Skeletal muscle satellite cell (primary cell): ENCODE data around the gene C11orf97.

Experiments used
- H3K27me3 ChIP-seq: 2 replicates; pipeline ENCODE4 v1.7.0; 2013; ENCODE audit warnings: low read length; ENCODE audit not compliant: control insufficient read depth, insufficient read depth
- H3K36me3 ChIP-seq: 2 replicates; pipeline ENCODE4 v1.7.0; 2013; ENCODE audit warnings: mild to moderate bottlenecking, control low read depth, low read length; ENCODE audit not compliant: insufficient read depth
- H3K4me1 ChIP-seq: 2 replicates; pipeline ENCODE4 v1.7.0; 2013; ENCODE audit warnings: low read length; ENCODE audit not compliant: control insufficient read depth, insufficient read depth
- H3K4me2 ChIP-seq: 2 replicates; pipeline ENCODE4 v1.7.0; 2013; ENCODE audit warnings: mild to moderate bottlenecking, low read length
- H3K4me3 ChIP-seq: 2 replicates; pipeline ENCODE4 v1.7.0; 2013; ENCODE audit warnings: low read length
- H3K9ac ChIP-seq: 2 replicates; pipeline ENCODE4 v1.7.0; 2013; ENCODE audit warnings: mild to moderate bottlenecking, low read depth, low read length, moderate library complexity
- H3K9me3 ChIP-seq: replicated peaks from 2 replicates; pipeline ENCODE4 v1.7.0; 2013; ENCODE audit warnings: mild to moderate bottlenecking, control low read depth, low read length

C11orf97 gene

DNA sequence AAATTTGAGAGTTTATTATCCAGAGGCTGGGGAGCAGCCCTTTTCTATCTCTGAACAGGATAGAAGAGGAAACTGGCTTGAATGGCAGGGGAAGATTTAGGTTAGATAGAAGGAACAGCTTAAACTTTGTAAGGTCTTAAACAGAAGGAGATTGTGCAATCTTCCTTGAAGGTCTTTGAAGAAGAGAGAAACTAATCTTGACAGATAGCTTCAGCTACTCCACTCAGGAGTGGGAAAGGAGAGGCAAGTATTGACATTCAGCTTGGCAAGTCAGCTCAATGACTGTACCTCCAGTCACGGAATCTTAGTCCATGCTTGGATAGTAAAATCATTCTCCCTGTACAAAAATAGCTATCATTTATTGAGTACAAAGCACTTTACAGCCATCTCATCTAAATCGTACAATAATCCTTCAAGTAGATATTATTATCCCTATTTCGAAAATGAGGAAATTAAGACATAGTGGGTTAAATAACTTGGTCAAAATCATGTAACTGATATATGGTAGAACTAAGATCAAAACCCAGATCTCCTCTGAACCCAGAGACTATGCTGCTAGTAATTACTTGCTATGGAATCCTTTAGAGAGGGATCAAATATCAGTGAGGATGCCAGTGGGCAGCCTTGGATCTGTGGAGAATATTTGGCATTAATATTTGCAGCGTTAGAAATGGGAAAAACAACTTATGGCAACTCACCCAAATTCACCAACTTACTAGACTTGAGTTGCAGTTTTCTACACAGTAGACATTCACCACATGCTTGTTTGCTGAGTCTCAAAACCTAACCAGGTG lies 14.6 kb downstream of the C11orf97 start:
- Histone ChIP-seq H3K4me3 (no peak overlapping the region), H3K4me1 (peaks cover 22% of the 10 kb centered on the region), H3K9ac (no peak overlapping the region), H3K4me2 (no peak overlapping the region), H3K36me3 (no peaks in the 10 kb centered on the region), H3K27me3 (no peaks in the 10 kb centered on the region), H3K9me3 (no peaks in the 10 kb centered on the region)

DNA sequence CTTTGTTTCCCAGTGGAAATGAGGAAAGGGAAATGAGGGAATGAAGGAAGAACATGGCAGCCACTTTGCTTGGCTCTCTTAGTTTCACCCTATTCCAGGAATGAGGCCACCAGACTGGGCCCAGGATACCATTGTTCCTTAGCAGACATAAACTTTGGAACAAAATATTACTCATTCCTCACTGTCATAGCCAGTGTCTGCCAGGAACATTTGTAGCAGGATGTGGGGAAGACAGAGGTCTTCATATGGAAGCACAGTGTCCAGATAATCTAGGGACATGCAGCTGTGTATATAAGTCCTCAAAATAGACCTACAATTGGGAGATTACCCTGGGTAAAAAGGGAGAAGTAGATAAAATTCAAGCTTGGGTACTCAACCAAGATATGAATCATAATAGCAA lies 16.3 kb downstream of the C11orf97 start:
- Histone ChIP-seq H3K36me3 (no peaks in the 10 kb centered on the region), H3K4me3 (no peak overlapping the region), H3K4me1 (peaks cover 22% of the 10 kb centered on the region), H3K9me3 (no peaks in the 10 kb centered on the region), H3K4me2 (no peak overlapping the region), H3K27me3 (no peaks in the 10 kb centered on the region), H3K9ac (no peak overlapping the region)

DNA sequence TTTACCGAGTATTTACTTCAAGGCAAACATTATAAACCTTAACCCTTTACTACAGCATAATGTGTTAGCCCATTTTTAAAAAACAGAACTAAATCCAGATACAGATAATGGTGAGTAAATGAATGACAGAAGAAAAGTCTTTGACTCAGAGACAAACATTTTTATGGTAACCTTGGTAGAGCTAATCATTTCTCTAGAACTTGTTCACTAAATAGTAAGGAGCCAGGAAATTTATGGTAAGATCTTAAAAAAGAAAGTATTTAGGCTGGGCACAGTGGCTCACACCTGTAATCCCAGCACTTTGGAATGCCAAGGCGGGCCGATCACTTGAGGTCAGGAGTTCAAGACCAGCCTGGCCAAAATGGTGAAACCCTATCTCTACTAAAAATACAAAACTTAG lies 19.9 kb downstream of the C11orf97 start:
- no peaks in the 10 kb centered on the region for H3K9me3 ChIP-seq
- peaks cover 3% of the 10 kb centered on the region for H3K27me3 ChIP-seq
- no peak overlapping the region for H3K4me3 ChIP-seq
- peaks cover 26% of the 10 kb centered on the region for H3K4me1 ChIP-seq
- no peak overlapping the region for H3K9ac ChIP-seq
- no peaks in the 10 kb centered on the region for H3K36me3 ChIP-seq
- H3K4me2 ChIP-seq: no peak overlapping the region

DNA sequence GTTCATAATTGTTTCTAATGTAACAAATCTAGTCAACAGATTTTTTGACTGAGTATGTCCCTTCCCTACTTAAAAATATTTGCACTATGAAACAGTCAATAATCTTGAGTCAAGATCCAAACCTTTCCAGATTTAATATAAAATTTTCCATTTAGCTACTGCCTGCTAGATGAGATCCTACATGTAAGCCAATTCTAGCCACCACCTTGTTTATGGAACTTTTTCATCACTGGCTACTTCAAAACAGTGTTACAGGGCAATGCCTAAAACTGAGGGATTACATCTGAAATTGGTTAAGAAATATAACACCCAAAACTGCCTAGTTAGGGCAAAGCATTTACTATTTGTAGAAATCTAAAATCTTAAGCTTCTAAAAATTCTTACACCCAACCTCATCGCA lies 20.9 kb downstream of the C11orf97 start:
- Histone ChIP-seq H3K4me2 (no peak overlapping the region), H3K9ac (no peak overlapping the region), H3K9me3 (no peaks in the 10 kb centered on the region), H3K4me1 (peaks cover 30% of the 10 kb centered on the region), H3K27me3 (peaks cover 3% of the 10 kb centered on the region), H3K36me3 (no peaks in the 10 kb centered on the region), H3K4me3 (no peak overlapping the region)

DNA sequence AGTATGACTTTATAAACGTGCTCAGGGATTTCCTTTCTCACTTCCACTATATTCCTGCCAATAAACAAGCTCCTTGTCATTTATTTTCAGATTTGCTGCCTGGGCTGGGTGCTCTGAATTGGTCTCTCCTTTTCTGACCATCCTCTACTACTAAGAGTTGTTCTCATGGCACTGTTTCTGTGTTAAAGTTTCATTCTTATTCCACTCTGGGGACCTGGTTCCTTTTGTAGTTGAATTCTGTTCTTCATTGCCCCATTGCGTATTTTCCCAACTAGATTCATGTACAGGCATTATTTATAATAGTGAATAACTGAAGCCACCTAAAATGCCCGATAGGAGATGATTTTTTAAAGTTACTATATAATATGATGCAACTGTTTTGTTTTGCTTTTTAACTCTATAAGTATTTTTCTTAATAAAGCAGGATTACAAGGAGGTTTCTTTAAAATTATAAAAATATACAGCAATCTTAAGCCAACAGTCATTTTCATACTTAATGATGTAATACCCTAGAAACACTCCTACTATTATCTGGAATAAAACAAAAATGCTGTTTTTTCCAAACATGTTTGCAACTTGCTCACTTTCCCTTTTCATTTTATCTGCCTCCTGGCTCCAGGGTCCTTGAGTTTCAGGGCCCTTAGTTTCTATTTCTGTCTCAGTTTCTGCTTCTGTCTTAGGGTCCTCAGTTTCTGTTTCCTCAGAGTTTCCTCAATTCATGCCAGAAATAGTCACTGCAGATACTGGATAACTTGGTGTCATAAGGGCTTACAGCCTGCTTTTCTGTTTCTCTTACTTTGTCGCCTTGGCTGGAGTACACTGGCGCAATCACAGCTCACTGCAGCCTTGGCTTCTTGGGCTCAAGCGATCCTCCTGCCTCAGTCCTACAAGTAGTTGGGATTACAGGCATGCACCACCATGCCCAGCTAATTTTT lies 21.7 kb downstream of the C11orf97 start:
- Histone ChIP-seq H3K4me2 (no peak overlapping the region), H3K4me3 (no peak overlapping the region), H3K36me3 (no peaks in the 10 kb centered on the region), H3K9ac (no peak overlapping the region), H3K4me1 (peaks cover 22% of the 10 kb centered on the region), H3K27me3 (peaks cover 3% of the 10 kb centered on the region), H3K9me3 (no peaks in the 10 kb centered on the region)

DNA sequence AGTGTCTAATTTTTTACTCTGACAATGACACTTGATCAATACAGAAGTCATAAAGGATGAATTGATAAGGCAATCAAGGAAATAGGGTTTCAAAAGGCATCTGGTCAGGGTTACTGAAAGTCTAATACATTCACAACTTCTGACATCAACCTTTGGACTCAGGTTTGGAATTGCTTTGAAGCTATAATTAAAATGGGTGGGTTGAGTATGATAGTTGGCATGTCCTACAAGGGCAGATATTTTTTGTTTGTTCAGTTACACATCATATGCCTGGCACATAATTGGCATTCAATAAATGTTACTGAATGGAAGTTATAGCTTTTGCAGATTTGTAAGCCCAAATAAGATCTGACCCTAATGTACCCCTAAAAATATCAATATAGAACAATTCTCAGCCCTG lies 24.1 kb downstream of the C11orf97 start:
- no peak overlapping the region for H3K9ac ChIP-seq
- no peaks in the 10 kb centered on the region for H3K36me3 ChIP-seq
- H3K4me2 ChIP-seq: peak overlapping the region; percentile 73
- no peak overlapping the region for H3K4me3 ChIP-seq
- H3K9me3 ChIP-seq: no peaks in the 10 kb centered on the region
- H3K27me3 ChIP-seq: peaks cover 3% of the 10 kb centered on the region
- peaks cover 22% of the 10 kb centered on the region for H3K4me1 ChIP-seq

DNA sequence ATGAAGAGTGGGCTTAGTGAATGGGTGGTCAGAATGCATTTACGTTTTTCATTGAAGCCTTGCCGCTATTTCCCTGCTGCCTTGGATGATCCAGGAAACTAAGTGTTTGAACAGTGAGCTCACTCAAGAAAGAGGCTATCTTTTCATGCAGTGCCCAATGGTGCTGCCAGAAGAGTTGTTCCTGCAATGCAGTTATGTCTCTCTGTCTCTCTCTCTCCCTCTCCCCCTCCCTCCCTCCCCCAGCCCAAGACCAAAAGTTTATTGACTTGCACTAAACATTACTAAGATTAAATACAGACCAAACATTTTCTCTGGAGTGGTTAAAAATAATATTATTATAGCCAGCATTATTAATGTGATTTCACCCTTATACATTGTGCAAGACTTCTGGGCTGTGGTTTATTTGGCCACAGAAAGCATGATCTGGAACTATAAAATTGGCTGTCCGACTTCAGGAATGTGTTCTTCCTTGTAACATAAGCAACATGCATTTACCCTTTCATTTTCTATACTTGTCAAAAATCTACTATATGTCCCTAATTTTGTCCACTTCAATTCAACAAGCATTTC lies 24.9 kb downstream of the C11orf97 start:
- Histone ChIP-seq H3K9me3 (no peaks in the 10 kb centered on the region), H3K27me3 (peaks cover 3% of the 10 kb centered on the region), H3K4me1 (peaks cover 22% of the 10 kb centered on the region), H3K36me3 (no peaks in the 10 kb centered on the region), H3K4me3 (peak overlapping the region; percentile 18), H3K4me2 (peak overlapping the region; percentile 73), H3K9ac (no peak overlapping the region)

DNA sequence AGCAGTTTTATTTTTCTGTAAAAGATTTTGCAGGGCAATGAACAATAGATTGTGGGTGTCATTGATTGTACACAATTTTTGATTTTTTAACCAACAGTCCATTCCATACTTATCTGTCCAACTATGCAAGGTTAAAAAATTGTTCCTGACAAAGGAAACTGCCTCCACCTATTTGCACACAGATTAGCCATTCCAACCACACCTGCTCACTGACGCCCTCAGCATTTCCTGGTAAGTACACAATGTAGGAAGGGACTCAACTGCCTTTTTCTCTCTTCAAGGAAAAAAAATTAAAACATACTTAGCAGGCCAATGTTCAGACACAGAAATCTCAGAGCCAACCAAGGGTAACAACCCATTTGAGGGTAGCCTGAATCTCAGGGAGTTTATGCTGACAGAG lies 27.2 kb downstream of the C11orf97 start:
- no peaks in the 10 kb centered on the region for H3K27me3 ChIP-seq
- H3K9me3 ChIP-seq: no peaks in the 10 kb centered on the region
- H3K36me3 ChIP-seq: no peaks in the 10 kb centered on the region
- H3K4me2 ChIP-seq: no peak overlapping the region
- no peak overlapping the region for H3K9ac ChIP-seq
- peaks cover 29% of the 10 kb centered on the region for H3K4me1 ChIP-seq
- no peak overlapping the region for H3K4me3 ChIP-seq

DNA sequence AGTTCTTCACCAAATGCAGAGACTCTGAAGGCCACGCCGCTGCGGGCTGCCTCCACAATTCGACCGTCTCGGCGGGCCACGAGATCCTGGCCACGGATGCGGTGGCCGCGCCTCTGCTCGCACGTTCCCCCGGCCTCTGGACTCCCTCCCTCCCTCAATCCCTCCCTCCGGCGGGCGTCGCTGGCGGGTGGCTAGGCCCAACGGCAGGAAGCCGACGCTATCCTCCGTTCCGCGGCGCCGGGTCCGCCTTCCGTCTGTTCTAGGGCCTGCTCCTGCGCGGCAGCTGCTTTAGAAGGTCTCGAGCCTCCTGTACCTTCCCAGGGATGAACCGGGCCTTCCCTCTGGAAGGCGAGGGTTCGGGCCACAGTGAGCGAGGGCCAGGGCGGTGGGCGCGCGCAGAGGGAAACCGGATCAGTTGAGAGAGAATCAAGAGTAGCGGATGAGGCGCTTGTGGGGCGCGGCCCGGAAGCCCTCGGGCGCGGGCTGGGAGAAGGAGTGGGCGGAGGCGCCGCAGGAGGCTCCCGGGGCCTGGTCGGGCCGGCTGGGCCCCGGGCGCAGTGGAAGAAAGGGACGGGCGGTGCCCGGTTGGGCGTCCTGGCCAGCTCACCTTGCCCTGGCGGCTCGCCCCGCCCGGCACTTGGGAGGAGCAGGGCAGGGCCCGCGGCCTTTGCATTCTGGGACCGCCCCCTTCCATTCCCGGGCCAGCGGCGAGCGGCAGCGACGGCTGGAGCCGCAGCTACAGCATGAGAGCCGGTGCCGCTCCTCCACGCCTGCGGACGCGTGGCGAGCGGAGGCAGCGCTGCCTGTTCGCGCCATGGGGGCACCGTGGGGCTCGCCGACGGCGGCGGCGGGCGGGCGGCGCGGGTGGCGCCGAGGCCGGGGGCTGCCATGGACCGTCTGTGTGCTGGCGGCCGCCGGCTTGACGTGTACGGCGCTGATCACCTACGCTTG lies 31.7 kb downstream of the C11orf97 start, which contains the start of gene FUT4:
FUT4 (plus strand) TSS at position 227 of the 951 bp plus-strand sequence; CDS start at position 440, 213 bp downstream.
- Histone ChIP-seq H3K9me3 (no peaks in the 10 kb centered on the region), H3K4me1 (peaks cover 41% of the 10 kb centered on the region), H3K9ac (peak within 1 kb of the TSS; percentile 99), H3K4me3 (peak within 1 kb of the TSS; percentile 85), H3K36me3 (no peaks in the 10 kb centered on the region), H3K27me3 (no peaks in the 10 kb centered on the region), H3K4me2 (peak within 1 kb of the TSS; percentile 92)

DNA sequence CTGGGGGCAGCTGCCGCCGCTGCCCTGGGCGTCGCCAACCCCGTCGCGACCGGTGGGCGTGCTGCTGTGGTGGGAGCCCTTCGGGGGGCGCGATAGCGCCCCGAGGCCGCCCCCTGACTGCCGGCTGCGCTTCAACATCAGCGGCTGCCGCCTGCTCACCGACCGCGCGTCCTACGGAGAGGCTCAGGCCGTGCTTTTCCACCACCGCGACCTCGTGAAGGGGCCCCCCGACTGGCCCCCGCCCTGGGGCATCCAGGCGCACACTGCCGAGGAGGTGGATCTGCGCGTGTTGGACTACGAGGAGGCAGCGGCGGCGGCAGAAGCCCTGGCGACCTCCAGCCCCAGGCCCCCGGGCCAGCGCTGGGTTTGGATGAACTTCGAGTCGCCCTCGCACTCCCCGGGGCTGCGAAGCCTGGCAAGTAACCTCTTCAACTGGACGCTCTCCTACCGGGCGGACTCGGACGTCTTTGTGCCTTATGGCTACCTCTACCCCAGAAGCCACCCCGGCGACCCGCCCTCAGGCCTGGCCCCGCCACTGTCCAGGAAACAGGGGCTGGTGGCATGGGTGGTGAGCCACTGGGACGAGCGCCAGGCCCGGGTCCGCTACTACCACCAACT lies 32.5 kb downstream of the C11orf97 start:
- H3K9me3 ChIP-seq: no peaks in the 10 kb centered on the region
- peaks cover 41% of the 10 kb centered on the region for H3K4me1 ChIP-seq
- H3K27me3 ChIP-seq: no peaks in the 10 kb centered on the region
- H3K9ac ChIP-seq: peak overlapping the region; percentile 99
- H3K4me2 ChIP-seq: peak overlapping the region; percentile 92
- peak overlapping the region; percentile 85 for H3K4me3 ChIP-seq
- H3K36me3 ChIP-seq: no peaks in the 10 kb centered on the region
